ENCODE measurements around the gene HINT3. TPM values are rescaled to one million over a fixed set of nuclear protein-coding genes. Genes with fewer than 3 reads are reported as not detected.
"Not testable (repeated sequence)": the region's sequence is repeated elsewhere in the genome, so short reads cannot be mapped to it uniquely, and the experiment has no call there.

Gene HINT3
- total RNA-seq, 1 experiment from 2014 or later = 13.6 TPM

DNA sequence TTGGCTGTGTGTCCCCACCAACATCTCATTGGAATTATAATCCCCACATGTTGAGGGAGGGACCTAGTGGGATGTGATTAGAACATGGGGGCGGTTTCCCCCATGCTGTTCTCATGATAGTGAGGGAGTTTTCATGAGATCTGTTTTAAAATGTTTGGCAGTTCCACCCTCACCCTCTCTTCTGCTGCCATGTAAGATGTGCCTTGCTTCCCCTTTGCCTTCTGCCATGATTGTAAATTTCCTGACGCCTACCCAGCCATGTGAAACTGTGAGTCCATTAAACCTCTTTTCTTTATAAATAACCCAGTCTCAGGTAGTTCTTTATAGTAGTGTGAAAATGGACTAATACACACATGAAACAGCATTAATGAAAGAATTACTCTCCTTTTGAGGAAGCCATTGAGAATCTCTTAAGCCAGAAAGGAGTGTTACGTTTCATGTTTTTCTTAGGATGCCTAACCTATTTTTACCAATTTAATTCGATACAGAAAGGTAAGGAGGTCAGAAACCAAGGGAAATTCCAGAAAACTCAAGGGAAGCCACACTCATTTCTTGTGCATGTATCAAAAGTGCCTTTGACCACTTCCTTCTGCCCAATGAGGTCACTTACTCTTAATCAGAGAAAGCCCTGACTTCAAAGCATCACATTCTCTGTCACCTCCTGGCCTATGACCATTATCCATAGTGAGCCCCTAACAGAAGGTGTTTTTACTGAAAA lies 24.7 kb upstream of the HINT3 start:
- no TSS peak for BruUV-seq (replicated peaks)
- Histone ChIP-seq H3F3A (ENCODE audit: insufficient read depth, low read depth) (peaks cover 26% of the 10 kb centered on the region; the same call in 1 of the 2 replicates), H2AFZ (no peak overlapping the region), H3K4me3 (no peak overlapping the region), H3K36me3 (ENCODE audit: low read depth) (peaks cover 29% of the 10 kb centered on the region), H3K9me2 (ENCODE audit: insufficient read depth) (no peaks in the 10 kb centered on the region), H3K4me2 (no peak overlapping the region), H3K79me2 (ENCODE audit: low read depth) (no peaks in the 10 kb centered on the region), H3K27me3 (ENCODE audit: insufficient read depth, low read depth) (no peaks in the 10 kb centered on the region), H4K20me1 (ENCODE audit: insufficient read depth) (no peaks in the 10 kb centered on the region), H3K4me1 (replicated peaks; ENCODE audit: insufficient read depth) (no peaks in the 10 kb centered on the region), H3K9me3 (ENCODE audit: insufficient read depth, low read depth) (no peaks in the 10 kb centered on the region; the same call in 1 of the 2 replicates), H3K27ac (no peak overlapping the region)
- intact Hi-C loops (cut with micrococcal nuclease; ENCODE audit: unreplicated experiment) = no loop called here
- no peak for TF ChIP-seq EZH2 (IDR thresholded peaks at IDR 0.05; ENCODE audit: low read depth)
- TF ChIP-seq, protein P1, sequence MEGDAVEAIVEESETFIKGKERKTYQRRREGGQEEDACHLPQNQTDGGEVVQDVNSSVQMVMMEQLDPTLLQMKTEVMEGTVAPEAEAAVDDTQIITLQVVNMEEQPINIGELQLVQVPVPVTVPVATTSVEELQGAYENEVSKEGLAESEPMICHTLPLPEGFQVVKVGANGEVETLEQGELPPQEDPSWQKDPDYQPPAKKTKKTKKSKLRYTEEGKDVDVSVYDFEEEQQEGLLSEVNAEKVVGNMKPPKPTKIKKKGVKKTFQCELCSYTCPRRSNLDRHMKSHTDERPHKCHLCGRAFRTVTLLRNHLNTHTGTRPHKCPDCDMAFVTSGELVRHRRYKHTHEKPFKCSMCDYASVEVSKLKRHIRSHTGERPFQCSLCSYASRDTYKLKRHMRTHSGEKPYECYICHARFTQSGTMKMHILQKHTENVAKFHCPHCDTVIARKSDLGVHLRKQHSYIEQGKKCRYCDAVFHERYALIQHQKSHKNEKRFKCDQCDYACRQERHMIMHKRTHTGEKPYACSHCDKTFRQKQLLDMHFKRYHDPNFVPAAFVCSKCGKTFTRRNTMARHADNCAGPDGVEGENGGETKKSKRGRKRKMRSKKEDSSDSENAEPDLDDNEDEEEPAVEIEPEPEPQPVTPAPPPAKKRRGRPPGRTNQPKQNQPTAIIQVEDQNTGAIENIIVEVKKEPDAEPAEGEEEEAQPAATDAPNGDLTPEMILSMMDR (conservative IDR thresholded peaks at IDR 0.05) = no peak
- CTCF ChIA-PET = no interaction called here
- DNase-seq = no peak
- POLR2A ChIA-PET (ENCODE audit: unreplicated experiment) = interaction anchor here (0.6 kb wide), 1 partner anchor 75 kb away, joined by 9 read pairs; no protein-coding TSS in a partner anchor

DNA sequence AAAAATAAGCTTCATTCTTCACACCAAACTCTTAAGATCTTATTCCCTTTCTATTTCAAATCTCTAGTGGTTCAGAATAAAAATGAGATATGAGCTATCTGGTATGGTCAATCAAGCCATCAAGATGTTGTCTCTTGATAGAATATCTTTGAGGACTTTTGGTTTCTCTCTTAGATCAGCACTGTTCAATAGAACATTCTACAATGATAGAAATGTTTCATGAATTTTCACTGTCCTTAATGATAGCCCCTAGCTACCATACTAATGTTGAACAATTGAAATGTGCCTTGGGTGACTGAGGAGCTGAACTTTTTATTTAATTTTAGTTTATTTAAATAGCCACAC lies 24.1 kb upstream of the HINT3 start:
- Histone ChIP-seq H3K36me3 (ENCODE audit: low read depth) (peaks cover 24% of the 10 kb centered on the region), H3K27ac (no peak overlapping the region), H3K79me2 (ENCODE audit: low read depth) (no peaks in the 10 kb centered on the region), H4K20me1 (ENCODE audit: insufficient read depth) (no peaks in the 10 kb centered on the region), H3K4me3 (no peak overlapping the region), H2AFZ (no peak overlapping the region), H3K27me3 (ENCODE audit: insufficient read depth, low read depth) (no peaks in the 10 kb centered on the region), H3K4me1 (replicated peaks; ENCODE audit: insufficient read depth) (no peaks in the 10 kb centered on the region), H3K4me2 (no peak overlapping the region), H3K9me3 (ENCODE audit: insufficient read depth, low read depth) (no peaks in the 10 kb centered on the region; the same call in 1 of the 2 replicates), H3K9me2 (ENCODE audit: insufficient read depth) (no peaks in the 10 kb centered on the region), H3F3A (ENCODE audit: insufficient read depth, low read depth) (peaks cover 26% of the 10 kb centered on the region; the same call in 1 of the 2 replicates)
- CTCF ChIA-PET = no interaction called here
- no TSS peak for BruUV-seq (replicated peaks)
- POLR2A ChIA-PET (ENCODE audit: unreplicated experiment) = interaction anchor here (0.6 kb wide), 1 partner anchor 75 kb away, joined by 9 read pairs; no protein-coding TSS in a partner anchor
- intact Hi-C loops (cut with micrococcal nuclease; ENCODE audit: unreplicated experiment) = no loop called here
- DNase-seq = no peak
- TF ChIP-seq, protein P1 (conservative IDR thresholded peaks at IDR 0.05) = no peak
- no peak for TF ChIP-seq EZH2 (IDR thresholded peaks at IDR 0.05; ENCODE audit: low read depth)

DNA sequence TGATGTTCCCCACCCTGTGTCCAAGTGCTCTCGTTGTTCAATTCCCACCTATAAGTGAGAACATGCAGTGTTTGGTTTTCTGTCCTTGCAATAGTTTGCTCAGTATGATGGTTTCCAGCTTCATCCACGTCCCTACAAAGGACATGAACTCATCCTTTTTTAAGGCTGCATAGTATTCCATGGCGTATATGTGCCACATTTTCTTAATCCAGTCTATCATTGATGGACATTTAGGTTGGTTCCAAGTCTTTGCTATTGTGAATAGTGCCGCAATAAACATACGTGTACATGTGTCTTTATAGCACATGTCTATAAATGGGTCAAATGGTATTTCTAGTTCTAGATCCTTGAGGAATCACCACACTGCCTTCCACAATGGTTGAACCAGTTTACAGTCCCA lies 21.1 kb upstream of the HINT3 start:
- H3K9me3 ChIP-seq (ENCODE audit: insufficient read depth, low read depth); H3K4me3 ChIP-seq; POLR2A ChIA-PET (ENCODE audit: unreplicated experiment); H3K4me2 ChIP-seq; DNase-seq; H3K27ac ChIP-seq; BruUV-seq (replicated peaks); H3K36me3 ChIP-seq (ENCODE audit: low read depth); intact Hi-C loops (cut with micrococcal nuclease; ENCODE audit: unreplicated experiment); H3K27me3 ChIP-seq (ENCODE audit: insufficient read depth, low read depth); CTCF ChIA-PET; H2AFZ ChIP-seq; H4K20me1 ChIP-seq (ENCODE audit: insufficient read depth); H3K9me2 ChIP-seq (ENCODE audit: insufficient read depth); H3K79me2 ChIP-seq (ENCODE audit: low read depth): not testable (repeated sequence)
- Histone ChIP-seq H3F3A (ENCODE audit: insufficient read depth, low read depth) (peaks cover 19% of the 10 kb centered on the region), H3K4me1 (replicated peaks; ENCODE audit: insufficient read depth) (peaks cover 15% of the 10 kb centered on the region)

DNA sequence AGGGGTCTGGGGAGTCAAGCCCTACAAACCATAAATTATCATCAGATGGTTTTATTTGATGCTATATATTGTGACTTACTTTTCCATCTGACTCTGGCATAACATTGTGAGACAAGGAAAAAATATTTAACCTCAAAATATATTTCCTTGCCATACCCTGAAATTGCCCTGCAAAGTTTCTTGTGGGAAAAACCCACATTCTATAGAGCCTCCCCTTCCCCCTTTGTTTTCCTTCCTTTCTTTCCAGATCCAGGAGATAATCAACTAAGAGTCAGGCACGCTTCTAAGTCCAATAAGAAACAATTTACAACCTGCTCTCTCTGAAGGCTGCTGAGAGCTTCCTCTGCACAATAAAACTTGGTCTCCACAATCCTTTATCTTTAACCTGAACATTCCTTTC lies 17.5 kb upstream of the HINT3 start:
- Histone ChIP-seq H3F3A (ENCODE audit: insufficient read depth, low read depth) (peaks cover 40% of the 10 kb centered on the region), H3K79me2 (ENCODE audit: low read depth) (no peaks in the 10 kb centered on the region), H3K9me2 (ENCODE audit: insufficient read depth) (no peaks in the 10 kb centered on the region), H3K4me3 (no peak overlapping the region), H3K27me3 (ENCODE audit: insufficient read depth, low read depth) (no peaks in the 10 kb centered on the region), H3K9me3 (ENCODE audit: insufficient read depth, low read depth) (no peaks in the 10 kb centered on the region; the same call in 1 of the 2 replicates), H3K4me2 (no peak overlapping the region), H3K36me3 (ENCODE audit: low read depth) (no peaks in the 10 kb centered on the region), H4K20me1 (ENCODE audit: insufficient read depth) (no peaks in the 10 kb centered on the region), H2AFZ (no peak overlapping the region), H3K4me1 (replicated peaks; ENCODE audit: insufficient read depth) (peaks cover 50% of the 10 kb centered on the region), H3K27ac (no peak overlapping the region)
- no TSS peak for BruUV-seq (replicated peaks)
- ChIA-PET CTCF (no interaction called here), POLR2A (ENCODE audit: unreplicated experiment) (no interaction called here)
- intact Hi-C loops (cut with micrococcal nuclease; ENCODE audit: unreplicated experiment) = no loop called here
- no peak for DNase-seq
- TF ChIP-seq EZH2 (IDR thresholded peaks at IDR 0.05; ENCODE audit: low read depth) = no peak
- TF ChIP-seq, protein P1 (conservative IDR thresholded peaks at IDR 0.05) = no peak

Measured in PC-9 (cell line).